Naive B cell (primary cell): ENCODE results near the gene PHLDA1. TPM values are rescaled to one million over a fixed set of nuclear protein-coding genes. Genes with fewer than 3 reads are reported as not detected.
A peak's percentile ranks its signal among the peaks of the same experiment; 100 is the strongest.

Source experiments
- ATAC-seq, 2 donors: fragments of 150-1000 bp; cut with Tn5 transposase; 2 replicates each; pipeline ENCODE4 v1.10.0; 2021; ENCODE audit warnings: low read depth in 2 of 2, mild to moderate bottlenecking in 2 of 2, moderate library complexity in 2 of 2
- DNase-seq: peaks from one replicate; pipeline ENCODE4 v3.0.0; 2022
- H3K27ac Mint-ChIP-seq, 6 donors: one replicate each; pipeline ENCODE4 v1.8.0; 2020 to 2022; ENCODE audit warnings: mild to moderate bottlenecking in 6 of 6, mixed read lengths in 6 of 6, moderate library complexity in 5 of 6, inconsistent platforms in 2 of 6
- H3K27me3 Mint-ChIP-seq, 3 donors: one replicate each; pipeline ENCODE4 v1.8.0; 2021 to 2022; ENCODE audit warnings: mixed read lengths in 3 of 3, mild to moderate bottlenecking in 1 of 3
- H3K36me3 Mint-ChIP-seq, 2 donors: one replicate each; pipeline ENCODE4 v1.8.0; 2020 to 2022; ENCODE audit warnings: mixed read lengths in 2 of 2, inconsistent platforms in 1 of 2, mild to moderate bottlenecking in 1 of 2
- H3K4me1 Mint-ChIP-seq, 3 donors: one replicate each; pipeline ENCODE4 v1.8.0; 2020 to 2022; ENCODE audit warnings: mixed read lengths in 3 of 3, inconsistent platforms in 1 of 3, mild to moderate bottlenecking in 1 of 3, moderate library complexity in 1 of 3
- H3K4me3 Mint-ChIP-seq, 8 donors: one replicate each; pipeline ENCODE4 v1.8.0; 2020 to 2022; ENCODE audit warnings: mild to moderate bottlenecking in 8 of 8, mixed read lengths in 8 of 8, moderate library complexity in 8 of 8, inconsistent platforms in 2 of 8
- H3K9me3 Mint-ChIP-seq, 7 donors: one replicate each; pipeline ENCODE4 v1.8.0; 2020 to 2022; ENCODE audit warnings: mixed read lengths in 7 of 7, mild to moderate bottlenecking in 5 of 7, inconsistent platforms in 2 of 7, moderate library complexity in 1 of 7
- polyA plus RNA-seq, 6 donors: library from polyadenylated mRNA; unstranded; fragments of 300-500 nt; fragmentation: Illumina TruSeq; gene quantifications; one replicate each; pipeline ENCODE4 v1.2.3, GENCODE V29; 2021; ENCODE audit warnings: low read depth in 6 of 6

Gene PHLDA1
- polyA plus RNA-seq, 6 donors from 2014 or later, result 0.11 to 0.30 (median 0.16) TPM

DNA sequence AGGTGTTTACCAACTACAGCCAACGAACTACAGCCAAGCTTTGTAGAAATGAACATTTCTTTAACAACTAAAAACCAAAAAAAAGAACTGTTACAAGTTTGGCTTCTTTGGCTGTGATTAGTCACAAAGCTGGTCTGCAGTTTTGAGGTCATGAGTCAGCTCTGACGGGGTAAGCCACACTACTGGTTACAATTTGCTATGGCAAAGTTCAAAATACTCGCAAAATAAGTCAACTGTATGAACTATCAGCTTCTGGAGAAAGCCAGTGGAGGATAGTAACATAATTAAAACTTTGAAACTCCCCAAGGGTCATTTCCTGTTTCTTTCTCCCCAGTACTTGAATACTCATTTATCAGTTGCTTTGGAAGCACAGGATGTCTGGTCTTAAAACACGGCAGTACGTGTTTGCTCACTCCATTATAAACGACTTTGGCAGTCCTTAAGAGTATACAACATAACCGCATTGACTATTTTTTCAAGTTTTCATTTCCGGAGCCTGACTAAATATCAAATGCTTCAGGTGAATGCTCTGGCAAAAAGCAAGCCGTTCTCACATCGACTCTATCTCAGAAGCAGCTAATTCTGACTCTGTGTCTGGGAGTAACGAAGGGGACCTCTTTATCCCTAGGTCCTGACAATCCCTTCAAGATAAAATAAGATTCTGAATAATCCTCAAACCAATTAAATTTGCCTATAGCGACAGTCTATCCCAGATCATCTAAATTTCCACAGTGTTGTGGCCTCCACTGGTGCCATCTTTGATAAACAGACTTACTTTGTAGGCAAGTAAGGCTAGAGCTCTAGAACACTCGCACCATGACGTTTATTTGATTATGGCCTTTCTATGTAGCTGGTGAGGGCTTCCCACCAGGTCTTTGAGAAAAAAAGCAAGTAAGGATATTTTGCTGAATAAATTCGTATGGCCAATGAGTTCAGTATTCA is 10.6 kb downstream of the PHLDA1 start:
- no peaks in the 10 kb centered on the region for H3K9me3 Mint-ChIP-seq
- no peaks in the 10 kb centered on the region for H3K36me3 Mint-ChIP-seq
- ATAC-seq, result peak; percentile 43 to 49
- H3K4me1 Mint-ChIP-seq, result peaks cover 0 to 4% (median 0%) of the 10 kb centered on the region in 3 donors
- DNase-seq, result no peak
- no peak overlapping the region for H3K4me3 Mint-ChIP-seq
- H3K27ac Mint-ChIP-seq, result peak overlapping the region in 1 of 6 donors; percentile 57
- peaks cover 25 to 46% (median 32%) of the 10 kb centered on the region in 3 donors for H3K27me3 Mint-ChIP-seq

DNA sequence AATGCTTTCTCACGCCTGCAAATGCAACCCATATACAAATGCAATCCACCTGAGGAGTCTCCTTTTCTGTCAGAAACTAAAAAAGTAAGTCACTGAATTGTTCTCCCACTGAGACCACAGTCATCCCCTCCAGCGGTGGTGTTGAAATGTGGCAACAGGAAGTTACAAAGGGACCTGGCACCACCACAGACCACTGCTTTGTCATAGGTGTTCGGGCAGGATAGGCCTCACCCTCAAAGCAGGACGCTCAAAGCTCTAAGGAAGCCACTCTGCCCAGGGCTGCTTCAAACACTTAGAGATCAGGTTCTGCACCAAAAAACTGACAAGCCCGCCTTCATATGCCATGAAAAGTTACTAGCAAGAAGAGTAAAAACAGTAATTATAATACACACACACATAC is 11.3 kb downstream of the PHLDA1 start:
- Mint-ChIP-seq H3K4me3 (no peak overlapping the region), H3K27me3 (peaks cover 19 to 44% (median 35%) of the 10 kb centered on the region in 3 donors), H3K9me3 (no peaks in the 10 kb centered on the region), H3K4me1 (peaks cover 0 to 4% (median 0%) of the 10 kb centered on the region in 3 donors), H3K27ac (no peak overlapping the region), H3K36me3 (no peaks in the 10 kb centered on the region)
- DNase-seq (no peak), ATAC-seq (no peak)

DNA sequence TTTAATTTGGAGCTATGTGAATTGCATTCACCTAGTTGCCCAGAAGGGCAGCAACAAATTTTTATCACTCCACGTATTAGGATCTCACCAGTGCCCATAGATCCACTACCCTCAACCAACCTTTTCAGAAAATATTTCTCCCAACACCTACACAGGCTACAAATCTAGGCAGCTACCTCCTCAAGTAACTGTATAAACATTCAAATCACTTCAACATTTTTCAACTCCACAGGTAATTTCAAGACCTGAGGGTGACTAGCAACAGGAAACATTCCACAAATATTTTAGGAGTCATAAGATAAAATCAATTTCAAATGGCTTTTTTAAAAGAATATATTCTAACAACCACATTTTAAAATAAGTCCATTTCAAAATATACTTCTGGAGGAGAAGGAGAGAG is 12.9 kb downstream of the PHLDA1 start:
- H3K27ac Mint-ChIP-seq, result peak overlapping the region in 1 of 6 donors; percentile 8
- no peaks in the 10 kb centered on the region for H3K36me3 Mint-ChIP-seq
- peaks cover 23 to 40% (median 39%) of the 10 kb centered on the region in 3 donors for H3K27me3 Mint-ChIP-seq
- no peaks in the 10 kb centered on the region for H3K9me3 Mint-ChIP-seq
- DNase-seq (no peak), ATAC-seq (no peak)
- H3K4me1 Mint-ChIP-seq, result peaks cover 0 to 4% (median 0%) of the 10 kb centered on the region in 3 donors
- H3K4me3 Mint-ChIP-seq, result no peak overlapping the region

DNA sequence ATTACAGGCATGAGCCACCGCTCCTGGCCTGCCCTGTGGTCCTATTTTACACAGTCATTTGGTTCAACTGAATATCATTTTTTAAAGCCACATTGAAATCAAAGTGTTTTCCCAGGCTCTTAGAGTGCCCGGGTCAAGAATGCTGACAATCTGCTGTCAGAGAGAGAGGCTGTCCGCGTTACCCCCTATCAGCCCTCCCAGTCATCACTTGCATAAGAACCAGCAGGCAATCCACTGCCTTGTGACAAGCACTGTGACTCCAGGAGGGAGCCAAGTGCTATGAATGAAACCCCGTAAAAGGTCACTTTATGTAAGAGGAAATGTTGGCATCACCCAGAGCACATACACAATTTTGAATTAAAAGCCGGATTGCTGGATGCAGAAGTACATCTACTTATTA is 13.5 kb downstream of the PHLDA1 start:
- H3K4me1 Mint-ChIP-seq, result peaks cover 0 to 4% (median 0%) of the 10 kb centered on the region in 3 donors
- H3K9me3 Mint-ChIP-seq, result no peaks in the 10 kb centered on the region

DNA sequence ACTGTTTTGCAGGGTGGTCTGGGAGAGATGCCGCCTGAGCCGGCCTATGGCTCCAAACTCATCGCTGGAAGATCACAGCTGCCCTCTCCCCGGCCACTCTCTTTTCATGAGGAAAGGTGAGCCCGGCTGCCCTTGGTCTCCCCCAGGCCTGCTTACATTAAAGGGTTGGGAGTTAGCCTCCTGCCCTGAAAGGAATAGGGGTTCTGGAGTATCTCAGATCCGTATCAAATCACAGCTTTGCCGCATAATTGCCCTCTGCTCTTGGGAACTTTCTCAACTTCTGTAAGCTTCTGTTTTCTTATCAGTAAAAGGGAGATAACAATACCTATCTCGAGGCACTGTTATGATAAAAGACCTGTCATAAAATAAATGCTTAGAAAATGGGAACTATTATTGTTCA is 17.6 kb downstream of the PHLDA1 start:
- H3K4me1 Mint-ChIP-seq, result no peaks in the 10 kb centered on the region
- ATAC-seq (no peak), DNase-seq (no peak)
- no peaks in the 10 kb centered on the region for H3K36me3 Mint-ChIP-seq
- H3K27ac Mint-ChIP-seq, result no peak overlapping the region
- H3K4me3 Mint-ChIP-seq, result no peak overlapping the region
- peaks cover 13 to 36% (median 29%) of the 10 kb centered on the region in 3 donors for H3K27me3 Mint-ChIP-seq
- no peaks in the 10 kb centered on the region for H3K9me3 Mint-ChIP-seq

More for the DNA sequence above, 13.5 kb downstream of the PHLDA1 start:
- H3K27me3 Mint-ChIP-seq, result peaks cover 23 to 38% (median 38%) of the 10 kb centered on the region in 3 donors
- DNase-seq (no peak), ATAC-seq (no peak)
- H3K27ac Mint-ChIP-seq, result no peak overlapping the region
- no peaks in the 10 kb centered on the region for H3K36me3 Mint-ChIP-seq
- no peak overlapping the region for H3K4me3 Mint-ChIP-seq

DNA sequence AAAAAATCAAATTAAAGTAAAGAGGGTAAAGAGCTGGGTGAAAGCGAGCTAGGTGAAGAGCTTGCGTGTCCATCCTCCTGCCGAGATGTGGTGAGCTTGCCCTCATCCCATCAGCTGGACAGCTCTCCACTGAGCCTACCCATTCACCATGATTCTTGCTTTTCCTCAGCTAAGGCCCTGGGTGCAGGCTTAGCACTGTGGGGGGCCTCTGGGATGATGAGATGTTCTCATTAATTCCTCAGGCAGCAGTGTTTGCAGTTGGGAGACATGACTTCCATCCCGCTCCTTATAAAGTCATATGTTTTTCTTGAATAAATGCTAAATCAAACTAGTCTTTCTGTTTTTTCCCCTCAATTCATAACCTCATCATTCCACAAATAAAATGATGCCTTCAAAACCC is 18.0 kb downstream of the PHLDA1 start:
- Mint-ChIP-seq H3K36me3 (no peaks in the 10 kb centered on the region), H3K4me1 (no peaks in the 10 kb centered on the region), H3K27me3 (peaks cover 13 to 32% (median 28%) of the 10 kb centered on the region in 3 donors), H3K4me3 (no peak overlapping the region), H3K9me3 (no peaks in the 10 kb centered on the region), H3K27ac (no peak overlapping the region)
- no peak for ATAC-seq
- no peak for DNase-seq

DNA sequence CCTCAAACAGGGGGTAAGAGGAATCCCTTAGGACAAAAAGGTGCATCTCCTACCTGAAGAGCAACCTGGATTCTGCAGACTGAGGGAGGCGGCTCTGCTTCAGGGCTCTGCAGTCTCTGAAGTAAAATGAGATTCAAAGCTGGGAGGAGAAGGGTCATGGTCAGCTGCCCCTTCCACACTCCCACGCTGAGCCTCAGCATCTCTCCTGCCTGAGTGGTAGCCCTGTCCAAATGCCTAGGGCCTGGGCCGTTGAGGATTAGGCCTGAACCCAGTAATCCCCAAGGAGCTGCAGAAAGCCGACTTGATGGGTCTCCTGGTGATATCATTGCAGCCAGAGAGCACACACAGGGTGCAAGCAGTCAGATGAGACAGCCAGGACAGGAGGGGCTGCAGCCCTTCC is 18.9 kb downstream of the PHLDA1 start:
- no peaks in the 10 kb centered on the region for H3K9me3 Mint-ChIP-seq
- H3K27me3 Mint-ChIP-seq, result peaks cover 12 to 32% (median 26%) of the 10 kb centered on the region in 3 donors
- no peak for DNase-seq
- no peaks in the 10 kb centered on the region for H3K4me1 Mint-ChIP-seq
- ATAC-seq, result no peak
- no peaks in the 10 kb centered on the region for H3K36me3 Mint-ChIP-seq
- H3K27ac Mint-ChIP-seq, result peak overlapping the region in 1 of 6 donors; percentile 50
- H3K4me3 Mint-ChIP-seq, result no peak overlapping the region

DNA sequence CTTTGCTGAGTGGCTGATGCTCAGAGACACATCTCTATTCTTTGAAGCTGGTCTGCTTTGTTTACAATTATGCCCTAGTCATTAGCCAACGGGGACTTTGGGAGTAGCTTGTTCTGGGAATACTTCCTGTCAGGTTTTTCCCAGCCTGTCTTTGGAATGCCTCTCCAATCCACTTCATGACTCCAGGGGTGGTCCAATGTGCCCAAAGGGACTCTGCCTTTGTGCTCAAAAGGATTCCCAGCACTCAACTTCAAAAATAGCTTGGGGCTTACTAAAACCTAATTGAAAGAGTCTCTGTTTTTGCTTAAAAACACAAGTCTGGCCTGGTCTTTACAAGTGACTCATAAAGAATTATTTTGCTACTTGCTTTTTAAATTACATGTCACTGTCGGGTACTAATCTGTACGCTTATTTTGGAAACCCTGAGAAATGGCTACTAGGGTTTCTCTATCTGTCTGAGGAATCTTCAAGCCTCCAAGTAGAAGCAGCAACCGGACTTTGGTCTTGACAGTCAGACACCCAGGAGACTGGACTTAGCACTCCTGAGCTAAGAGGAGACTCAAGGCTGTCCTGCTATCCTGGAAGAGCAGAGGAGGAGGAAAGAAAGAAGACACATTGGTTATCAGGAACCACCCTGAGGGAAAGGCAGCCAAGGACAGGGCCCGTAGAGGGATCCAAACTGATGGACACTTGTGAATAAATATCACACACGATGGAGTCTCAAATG is 20.7 kb downstream of the PHLDA1 start:
- Mint-ChIP-seq H3K4me3 (no peak overlapping the region), H3K27ac (no peak overlapping the region), H3K4me1 (no peaks in the 10 kb centered on the region), H3K9me3 (no peaks in the 10 kb centered on the region), H3K36me3 (no peaks in the 10 kb centered on the region), H3K27me3 (peaks cover 13 to 41% (median 24%) of the 10 kb centered on the region in 3 donors)
- DNase-seq (no peak), ATAC-seq (no peak)

DNA sequence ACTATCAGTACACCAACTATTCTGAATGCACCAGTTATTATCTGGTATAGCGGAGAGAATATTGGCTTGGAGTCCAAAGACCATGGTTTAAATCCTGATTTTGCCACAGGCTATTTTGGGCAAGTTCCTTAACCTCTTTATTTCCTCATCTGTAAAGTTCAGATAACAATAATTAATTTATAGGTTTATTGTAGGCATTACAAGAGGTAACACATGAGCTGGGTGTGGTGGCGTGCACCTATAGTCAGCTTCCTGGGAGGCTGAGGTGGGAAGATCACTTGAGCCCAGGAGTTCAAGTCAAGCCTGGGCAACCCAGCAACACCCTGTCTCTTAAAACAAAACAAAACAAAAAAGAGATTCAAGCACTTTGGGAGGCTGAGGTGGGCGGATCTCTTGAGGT is 23.1 kb downstream of the PHLDA1 start:
- Mint-ChIP-seq H3K27ac (no peak overlapping the region), H3K4me3 (no peak overlapping the region), H3K27me3 (peaks cover 8 to 40% (median 22%) of the 10 kb centered on the region in 3 donors), H3K9me3 (peaks cover 3 to 10% (median 6%) of the 10 kb centered on the region in 7 donors), H3K36me3 (peaks cover 5 to 7% of the 10 kb centered on the region in 2 donors), H3K4me1 (no peaks in the 10 kb centered on the region)
- ATAC-seq (no peak), DNase-seq (no peak)

DNA sequence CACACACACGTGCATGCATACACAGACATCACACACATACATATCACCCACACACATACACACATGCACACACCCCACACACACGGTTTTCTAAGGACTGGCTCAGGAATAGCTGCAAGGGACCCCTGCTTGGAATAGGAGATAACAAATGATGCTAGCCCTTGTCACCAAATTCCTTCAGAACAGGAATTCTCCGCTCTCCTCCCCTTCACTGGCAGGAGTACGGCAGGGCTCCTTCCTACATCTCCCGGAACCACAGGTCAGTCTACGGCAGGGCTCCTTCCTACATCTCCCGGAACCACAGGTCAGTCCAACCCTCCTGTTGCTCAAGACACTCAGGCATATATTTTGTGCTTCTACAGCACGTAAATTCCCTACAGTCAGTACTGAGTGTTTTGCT is 23.9 kb downstream of the PHLDA1 start:
- Mint-ChIP-seq H3K27ac (no peak overlapping the region), H3K36me3 (peaks cover 5 to 7% of the 10 kb centered on the region in 2 donors), H3K4me1 (no peaks in the 10 kb centered on the region), H3K4me3 (no peak overlapping the region), H3K27me3 (peaks cover 8 to 40% (median 22%) of the 10 kb centered on the region in 3 donors), H3K9me3 (peaks cover 3 to 10% (median 6%) of the 10 kb centered on the region in 7 donors)
- ATAC-seq, result no peak
- no peak for DNase-seq

DNA sequence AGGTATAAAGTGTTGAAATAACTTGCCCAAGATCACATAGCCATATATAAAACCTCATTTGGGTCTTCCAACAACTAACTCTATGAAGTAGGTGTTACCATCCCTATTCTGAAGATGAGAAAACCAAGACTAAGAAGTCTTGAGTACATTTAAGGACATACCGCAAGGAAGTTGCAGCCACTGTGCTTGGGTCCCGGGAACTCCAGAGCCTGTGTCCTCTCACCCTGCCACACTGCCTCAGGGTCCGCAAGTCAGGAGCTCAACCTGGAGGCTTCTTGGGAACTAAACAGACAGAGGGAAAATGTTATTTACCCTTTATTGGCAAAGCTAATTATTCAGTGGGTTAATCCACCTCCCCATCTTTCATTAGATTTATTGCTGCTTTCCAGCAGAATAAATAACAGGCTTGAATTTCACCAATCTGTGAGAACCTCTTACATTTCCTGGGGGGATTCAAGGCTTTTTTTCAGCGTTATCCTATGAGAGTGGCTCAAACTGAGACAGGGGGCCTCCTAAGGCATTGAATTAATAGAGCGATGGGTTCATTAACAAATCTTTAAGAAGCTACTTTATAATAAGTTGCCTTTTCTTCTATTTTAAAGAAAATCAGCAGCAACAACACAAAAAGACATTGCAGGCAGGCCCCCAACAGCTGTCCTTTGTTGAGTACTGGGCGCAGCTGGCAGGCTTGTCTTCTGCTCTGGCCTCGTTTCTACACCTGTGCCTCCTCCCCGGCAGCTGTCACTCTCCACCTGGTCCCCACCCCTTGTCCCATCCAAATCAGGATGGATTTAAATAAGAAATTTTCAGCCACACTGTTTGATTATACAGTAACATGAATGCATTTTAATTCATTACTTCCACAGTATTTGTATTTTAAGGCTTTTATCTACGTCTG is 25.3 kb downstream of the PHLDA1 start:
- Mint-ChIP-seq H3K4me3 (no peak overlapping the region), H3K27me3 (peaks cover 8 to 28% (median 18%) of the 10 kb centered on the region in 3 donors), H3K4me1 (no peaks in the 10 kb centered on the region), H3K9me3 (peaks cover 3 to 10% (median 6%) of the 10 kb centered on the region in 7 donors), H3K27ac (no peak overlapping the region), H3K36me3 (peaks cover 5 to 7% of the 10 kb centered on the region in 2 donors)
- no peak for DNase-seq
- ATAC-seq, result no peak

DNA sequence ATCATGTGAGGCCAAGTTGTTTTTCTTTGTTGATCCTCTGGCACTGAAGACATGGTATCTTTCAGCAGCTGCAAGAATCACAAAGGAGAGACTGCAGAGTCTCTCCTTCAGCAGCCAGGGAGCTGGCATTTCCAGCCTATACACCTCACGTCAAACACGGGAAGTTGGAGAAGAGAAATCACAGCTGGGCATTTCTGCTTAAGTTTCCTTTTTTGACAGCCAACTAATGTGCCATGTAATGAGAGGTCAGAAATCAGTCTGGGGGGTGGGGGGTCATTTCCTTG is 28.3 kb downstream of the PHLDA1 start:
- Mint-ChIP-seq H3K27me3 (peaks cover 8 to 25% (median 25%) of the 10 kb centered on the region in 3 donors), H3K4me1 (no peaks in the 10 kb centered on the region), H3K36me3 (peaks cover 5 to 7% of the 10 kb centered on the region in 2 donors), H3K27ac (no peak overlapping the region), H3K4me3 (no peak overlapping the region), H3K9me3 (peaks cover 3 to 10% (median 6%) of the 10 kb centered on the region in 7 donors)
- DNase-seq (no peak), ATAC-seq (no peak)
